K562 (cell line): ENCODE measurements around the gene ELMO1. TPM values are rescaled to one million over a fixed set of nuclear protein-coding genes. Genes with fewer than 3 reads are reported as not detected.
A peak's percentile ranks its signal among the peaks of the same experiment; 100 is the strongest.

Experiments used
- E4F1 ChIP-seq: fragments of 250-450 bp; sonication (Bioruptor Pico); IDR thresholded peaks from 2 replicates; pipeline ENCODE4 v1.5.0; 2021; ENCODE audit warnings: mild to moderate bottlenecking, borderline replicate concordance
- JUND ChIP-seq, 2 experiments: IDR thresholded peaks; 2 replicates in 1 of 2; 3 replicates in 1 of 2; pipeline ENCODE4 v1.6.1; 2011; ENCODE audit warnings: borderline replicate concordance in 2 of 2, low read depth in 2 of 2, low read length in 2 of 2, improper control_type of control experiment in 1 of 2, missing biosample characterization in 1 of 2, missing genetic modification characterization in 1 of 2, missing genetic modification reagents in 1 of 2
- NR2C2 ChIP-seq, 2 experiments: fragments of 200-800 bp in 1 of 2; sonication (Bioruptor generic) in 1 of 2; sonication (generic) in 1 of 2; formaldehyde crosslinking in 1 of 2; IDR thresholded peaks; 2 replicates each; pipeline versions ENCODE4 v1.6.1 to v1.8.0; 2016 to 2022; ENCODE audit warnings: mild to moderate bottlenecking in 1 of 2, missing compliant biosample characterization in 1 of 2, missing genetic modification characterization in 1 of 2, missing genetic modification reagents in 1 of 2
- TSC22D4 ChIP-seq: fragments of 450-650 bp; IDR thresholded peaks from 2 replicates; pipeline ENCODE4 v1.6.1; 2016; ENCODE audit warnings: missing genetic modification characterization, missing biosample characterization, control low read depth
- ZBTB11 ChIP-seq, 3 experiments: fragments of 200-800 bp in 1 of 3; fragments of 250-450 bp in 1 of 3; fragments of 450-650 bp in 1 of 3; sonication (Bioruptor Pico) in 1 of 3; sonication (Bioruptor generic) in 1 of 3; formaldehyde crosslinking in 1 of 3; IDR thresholded peaks; 2 replicates each; pipeline versions ENCODE4 v1.6.1 to v1.8.0; 2016 to 2022; ENCODE audit warnings: mild to moderate bottlenecking in 2 of 3, missing genetic modification characterization in 2 of 3, missing compliant biosample characterization in 1 of 3, moderate library complexity in 1 of 3
- ZNF121 ChIP-seq: sonication (generic); formaldehyde crosslinking; conservative IDR thresholded peaks from 2 replicates; pipeline ENCODE4 v1.8.0; 2022; ENCODE audit warnings: missing genetic modification reagents
- ZNF318 ChIP-seq, 2 experiments: fragments of 450-650 bp; IDR thresholded peaks; 2 replicates each; pipeline ENCODE4 v1.6.1; 2016; ENCODE audit warnings: mild to moderate bottlenecking in 2 of 2, borderline replicate concordance in 1 of 2, low read depth in 1 of 2, moderate library complexity in 1 of 2
- ZNF696 ChIP-seq: fragments of 250-450 bp; sonication (Bioruptor Pico); conservative IDR thresholded peaks from 2 replicates; pipeline ENCODE4 v1.4.0; 2020; ENCODE audit warnings: mild to moderate bottlenecking, moderate library complexity
- ZNF76 ChIP-seq: fragments of 250-450 bp; sonication (Bioruptor Pico); IDR thresholded peaks from 2 replicates; pipeline ENCODE4 v1.4.0; 2020; ENCODE audit warnings: mild to moderate bottlenecking, moderate library complexity, borderline replicate concordance
- ZNF764 ChIP-seq: fragments of 250-450 bp; sonication (Bioruptor Pico); IDR thresholded peaks from 2 replicates; pipeline ENCODE4 v1.4.0; 2020; ENCODE audit warnings: low read depth, mild to moderate bottlenecking, moderate library complexity
- ZZZ3 ChIP-seq: fragments of 450-650 bp; IDR thresholded peaks from 2 replicates; pipeline ENCODE4 v1.6.1; 2016; ENCODE audit warnings: antibody characterized with exemption, mild to moderate bottlenecking, moderate library complexity
- polyA plus RNA-seq, 8 experiments: library from polyadenylated mRNA; depleted of rRNA in 4 of 8; stranded (reverse) in 5 of 8; unstranded in 3 of 8; fragments of >200 nt; fragmentation: Nextera tagmentation in 2 of 8; fragmentation: Illumina TruSeq in 1 of 8; extraction: Ambion mirVana in 2 of 8; extraction: Trizol in 1 of 8; gene quantifications; 2 replicates each; pipeline versions ENCODE4 v1.2.1 to v1.2.3, GENCODE V29; 2011 to 2014; ENCODE audit warnings: inconsistent platforms in 1 of 8, missing spikeins in 1 of 8
- total RNA-seq, 7 experiments: library from RNA; depleted of rRNA in 6 of 7; stranded (reverse); fragments of >200 nt in 6 of 7; fragmentation: Illumina TruSeq in 2 of 7; extraction: Trizol in 2 of 7; gene quantifications; 2 replicates each; pipeline versions ENCODE4 v1.2.1 to v1.2.3, GENCODE V29; 2011 to 2021; ENCODE audit warnings: low replicate concordance in 1 of 7

ELMO1 gene
- total and polyA plus RNA-seq, 9 of the 15 experiments (the other 6 are each of a cell fraction or from before 2014, with no cell fraction given) = 0.36 to 7.2 (median 3.6) TPM

- peak in 1 of 3 experiments; percentile 61; a peak in 2 of 6 replicates for TF ChIP-seq ZBTB11 (CRISPR knock-in tag; IDR thresholded peaks at IDR 0.05)
- TF ChIP-seq E4F1 (CRISPR knock-in tag) = no peak
- TF ChIP-seq ZNF318 (IDR thresholded peaks at IDR 0.05; ENCODE audit: borderline replicate concordance in 1 of 2, low read depth in 1 of 2) = no peak
- no peak for TF ChIP-seq ZNF696 (CRISPR knock-in tag)
- TF ChIP-seq TSC22D4 = no peak
- no peak for TF ChIP-seq ZNF121
- TF ChIP-seq ZNF76 (CRISPR knock-in tag) = no peak
- TF ChIP-seq ZZZ3 = no peak
- no peak for TF ChIP-seq NR2C2 (CRISPR knock-in tag; IDR thresholded peaks at IDR 0.05)
- TF ChIP-seq NR2C2 (tag; IDR thresholded peaks at IDR 0.05) = peak; percentile 78
- no peak for TF ChIP-seq JUND (IDR thresholded peaks at IDR 0.05; ENCODE audit: borderline replicate concordance, low read depth, low read length)
- TF ChIP-seq JUND (tag; IDR thresholded peaks at IDR 0.05; ENCODE audit: borderline replicate concordance, low read depth, low read length) = peak; percentile 29; the same call in 1 of the 3 replicates
- TF ChIP-seq ZNF764 = no peak
These were observed 43.0 kb downstream of the ELMO1 start (continued) for GRCh38 chr7:37405603-37406122.
